NCI-H2196 (cell line): ENCODE data around the gene RGS17.
A peak's percentile ranks its signal among the peaks of the same experiment; 100 is the strongest.
"Not testable (repeated sequence)": the region's sequence is repeated elsewhere in the genome, so short reads cannot be mapped to it uniquely, and the experiment has no call there.

Experiments
- DNase-seq: peaks from one replicate; lab custom pipeline; 2025; ENCODE audit not compliant: unreplicated experiment; lab: John Stamatoyannopoulos, UW

Gene RGS17

DNA sequence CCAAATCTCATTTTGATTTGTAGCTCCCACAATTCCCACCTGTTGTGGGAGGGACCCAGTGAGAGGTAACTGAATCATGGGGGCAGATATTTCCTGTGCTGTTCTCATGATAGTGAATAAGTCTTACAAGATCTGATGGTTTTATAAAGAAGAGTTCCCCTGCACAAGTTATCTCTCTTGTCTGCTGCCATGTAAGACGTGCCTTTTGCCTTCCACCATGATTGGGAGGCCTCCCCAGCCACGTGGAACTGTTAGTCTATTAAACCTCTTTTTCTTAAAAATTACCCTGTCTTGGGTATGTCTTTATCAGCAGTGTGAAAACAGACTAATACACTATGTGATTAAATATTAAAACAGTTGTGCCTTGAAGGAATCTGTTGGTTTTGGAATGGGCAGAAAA, 131.5 kb downstream of the RGS17 start:
- not testable (repeated sequence) for DNase-seq

DNA sequence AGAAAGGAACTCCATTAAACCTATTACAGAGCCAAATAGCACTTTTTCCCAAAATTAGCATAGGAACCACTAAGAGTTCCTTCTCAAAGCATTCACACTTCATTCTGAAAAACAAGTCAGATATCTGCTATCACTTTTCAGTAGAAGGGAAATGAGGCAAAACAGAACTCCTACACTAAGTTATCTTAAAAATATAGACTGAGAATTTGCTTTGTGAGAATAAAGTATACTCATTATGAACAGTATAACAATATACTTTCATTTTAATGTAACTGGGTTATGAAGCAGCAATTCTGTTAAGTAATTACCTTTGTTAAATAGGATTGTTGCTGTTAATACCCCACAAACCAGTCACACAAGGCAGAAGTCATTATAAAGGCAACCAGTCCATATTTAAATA, 137.2 kb downstream of the RGS17 start:
- DNase-seq, result no peak

DNA sequence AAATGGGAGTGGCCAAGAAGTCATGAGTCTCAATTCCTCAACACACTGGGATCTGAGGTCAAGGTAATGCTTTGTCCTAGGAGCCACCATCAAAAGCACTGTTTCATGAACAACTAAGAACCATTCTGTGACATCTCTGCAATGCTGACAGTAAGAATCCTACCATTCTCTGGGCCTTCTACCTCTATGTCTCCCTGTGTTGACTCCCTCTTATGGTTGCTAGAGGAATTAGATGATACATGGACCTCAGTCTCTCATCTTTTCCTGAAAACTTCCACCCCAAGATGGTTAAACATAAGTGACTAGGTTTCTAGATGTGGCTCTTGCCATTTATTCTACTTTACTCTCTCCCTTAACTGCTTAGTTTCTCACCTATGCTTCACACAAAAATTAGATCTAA, 137.7 kb downstream of the RGS17 start:
- DNase-seq, result no peak

DNA sequence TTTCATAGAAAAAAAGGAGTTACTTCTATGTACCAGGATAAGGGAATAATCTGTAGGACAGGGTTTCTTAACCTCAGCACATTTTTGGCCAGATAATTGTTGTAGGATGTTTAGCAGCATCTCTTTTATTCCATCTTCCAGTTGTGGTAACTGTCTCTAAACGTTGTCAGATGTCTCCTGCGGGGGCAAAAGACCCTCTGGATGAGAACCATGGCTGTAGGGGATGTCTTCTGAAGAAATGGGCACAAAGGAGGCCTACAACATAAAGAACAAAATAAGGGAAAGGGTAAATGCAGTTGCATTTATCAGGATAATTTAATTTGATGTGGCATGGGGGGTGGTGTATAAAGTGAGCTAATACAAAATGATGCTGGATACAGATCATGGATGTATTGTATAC, 144.1 kb downstream of the RGS17 start:
- no peak for DNase-seq

DNA sequence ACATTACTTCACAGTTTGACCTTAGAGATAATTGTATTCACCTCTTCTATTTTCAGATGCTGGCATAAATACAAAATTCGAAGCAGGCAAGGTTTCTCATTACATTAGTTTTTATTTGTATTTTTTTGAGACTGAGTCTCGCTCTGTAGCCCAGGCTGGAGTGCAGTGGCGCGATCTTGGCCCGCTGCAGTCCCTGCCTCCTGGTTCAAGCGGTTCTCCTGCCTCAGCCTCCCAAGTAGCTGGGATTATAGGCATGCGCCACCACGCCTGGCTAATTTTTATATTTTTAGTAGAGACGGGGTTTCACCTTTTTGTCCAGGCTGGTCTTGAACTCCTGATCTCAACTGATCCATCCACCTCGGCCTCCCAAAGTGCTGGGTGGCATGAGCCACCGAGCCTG, 145.8 kb downstream of the RGS17 start:
- DNase-seq, result not testable (repeated sequence)

DNA sequence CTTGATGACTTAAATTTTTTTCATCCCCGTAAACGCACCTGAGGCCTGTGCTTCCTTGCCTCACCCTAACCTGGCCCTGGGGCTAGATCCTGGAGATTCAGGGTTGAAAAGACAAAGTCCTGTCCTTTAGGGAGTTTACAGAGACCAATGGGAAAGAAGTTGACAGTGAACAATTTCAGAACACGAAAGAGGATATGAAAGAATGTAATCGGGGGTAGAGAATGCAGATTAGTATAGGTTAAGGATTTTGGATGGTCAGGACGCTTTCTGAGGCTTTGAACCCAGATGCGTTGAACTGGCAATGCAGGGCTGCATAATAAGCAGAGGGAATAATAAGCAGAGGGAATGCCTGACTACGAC, 146.6 kb downstream of the RGS17 start:
- DNase-seq, result no peak

DNA sequence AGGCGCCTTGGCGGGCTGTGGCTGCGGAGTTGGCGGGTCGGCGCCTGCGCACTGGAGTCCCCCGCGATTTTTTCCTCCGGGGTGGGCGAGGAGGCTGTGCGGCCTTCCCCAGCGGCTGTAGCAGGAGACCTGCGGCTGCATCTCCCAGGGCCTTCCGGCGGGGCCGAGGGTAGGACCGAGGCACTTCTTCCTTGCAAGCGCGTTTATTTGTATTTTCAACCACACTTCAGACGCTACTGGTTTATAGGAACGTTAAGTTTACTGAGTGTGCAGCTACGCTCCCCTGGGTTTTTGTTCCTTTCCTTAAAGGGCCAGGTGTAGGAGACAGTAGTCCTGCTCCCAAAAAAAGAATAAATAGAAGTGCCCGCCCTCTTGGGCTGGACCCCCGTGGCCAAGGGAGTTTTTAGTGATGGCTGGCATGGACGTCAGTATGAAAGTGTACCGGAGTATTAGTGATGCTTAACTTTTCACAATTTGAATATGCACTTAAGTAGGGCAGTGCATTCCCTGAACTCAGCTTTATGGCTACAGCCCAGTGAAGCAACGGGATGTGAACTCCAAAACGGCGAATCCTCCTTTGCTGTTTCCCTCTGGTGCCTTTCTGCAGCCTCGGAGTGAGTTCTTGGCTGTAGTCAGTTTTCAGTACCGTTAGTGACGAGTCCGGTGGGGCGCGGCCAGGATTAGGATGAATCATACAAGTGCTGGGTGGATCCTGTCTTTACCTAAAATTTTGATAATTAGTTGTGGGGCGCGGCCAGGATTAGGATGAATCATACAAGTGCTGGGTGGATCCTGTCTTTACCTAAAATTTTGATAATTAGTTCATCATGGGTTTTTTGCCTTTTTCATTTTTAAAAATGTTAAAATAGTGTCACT, 147.2 kb downstream of the RGS17 start:
- peak; percentile 97 for DNase-seq

DNA sequence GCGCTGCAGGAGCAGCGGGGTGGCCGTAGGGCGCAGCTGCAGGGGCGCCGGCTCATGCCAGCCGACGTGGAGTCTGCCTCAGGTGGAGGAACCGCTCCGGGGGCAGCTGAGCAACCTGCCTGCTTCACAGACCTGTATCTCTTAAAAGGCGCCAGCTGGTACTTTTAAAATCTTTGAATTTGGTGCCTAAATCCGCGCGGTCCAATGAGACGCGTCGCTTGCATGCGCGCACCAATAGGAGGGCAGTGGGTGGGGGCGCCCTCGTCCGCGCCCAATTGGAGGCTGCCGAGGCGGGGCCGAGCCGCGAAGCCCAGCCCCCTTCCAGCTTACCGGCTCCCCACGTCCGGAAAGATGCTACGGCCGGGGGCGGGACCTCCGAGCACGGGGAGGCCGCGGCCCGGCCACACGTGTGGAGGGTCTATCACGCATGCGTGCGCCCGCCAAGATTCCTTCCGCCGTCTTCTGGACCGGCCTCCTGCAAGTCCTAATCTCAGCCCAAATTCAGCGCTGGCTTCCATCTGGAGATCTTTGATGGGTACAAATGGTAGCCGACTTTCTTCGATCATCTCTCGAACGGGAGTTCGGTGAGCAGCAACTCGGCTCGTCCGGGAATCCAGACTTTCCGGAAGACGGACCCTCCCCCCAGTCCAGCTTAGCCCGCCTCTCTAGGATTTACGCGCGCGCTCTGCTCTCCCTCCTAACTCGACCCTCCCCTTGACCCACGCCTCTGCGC, 148.0 kb downstream of the RGS17 start, which contains the start of gene FBXO5:
TSS of gene FBXO5 (minus strand) at position 138 of the 733 bp plus-strand sequence. CDS start at position 56, 82 bp downstream.
- peak; percentile 97 for DNase-seq

DNA sequence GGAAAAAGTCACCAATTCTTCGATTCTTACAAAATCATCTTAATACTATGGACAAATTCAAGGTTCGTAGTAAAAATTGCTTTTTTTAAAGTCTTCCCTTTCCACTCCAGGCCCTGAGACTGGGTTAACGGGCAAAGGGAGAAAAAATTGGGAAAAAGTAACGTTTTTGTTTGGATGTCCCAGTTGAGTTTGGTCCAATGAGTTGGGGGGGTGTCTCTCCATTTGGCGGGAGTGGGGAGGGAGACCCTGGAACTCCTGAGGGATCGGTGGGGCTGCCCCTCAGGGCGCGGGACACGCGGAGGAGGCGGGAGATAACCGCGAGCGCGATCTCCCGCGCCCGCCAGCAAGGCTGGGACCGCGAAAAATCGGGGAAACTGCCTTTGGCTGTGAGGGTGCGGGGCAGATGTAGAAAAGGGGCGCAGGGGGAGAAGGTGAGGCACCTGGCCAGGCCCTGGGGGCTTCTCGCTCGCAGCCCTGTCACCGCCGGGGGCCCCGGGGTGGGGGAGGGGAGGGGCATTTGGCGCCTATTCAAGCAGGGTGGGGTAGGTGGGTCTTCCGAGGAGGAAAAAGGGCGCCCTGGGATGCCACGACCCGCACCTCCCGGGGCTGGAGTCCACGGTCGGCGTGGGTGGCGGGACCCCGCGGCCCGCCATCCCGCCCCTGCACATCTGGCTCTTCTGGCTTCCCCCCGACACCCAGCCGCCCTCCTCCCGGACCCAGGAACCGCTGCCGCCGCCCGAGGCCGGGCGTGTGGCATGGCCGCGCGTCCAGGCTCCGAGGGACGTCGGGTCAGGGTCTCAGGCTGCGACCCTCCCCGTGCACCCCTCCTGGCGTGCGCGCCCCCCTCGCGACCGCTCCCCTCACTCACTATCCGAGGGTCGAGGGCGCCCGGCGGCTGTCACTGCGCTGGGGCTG, 148.8 kb downstream of the RGS17 start:
- DNase-seq, result no peak

DNA sequence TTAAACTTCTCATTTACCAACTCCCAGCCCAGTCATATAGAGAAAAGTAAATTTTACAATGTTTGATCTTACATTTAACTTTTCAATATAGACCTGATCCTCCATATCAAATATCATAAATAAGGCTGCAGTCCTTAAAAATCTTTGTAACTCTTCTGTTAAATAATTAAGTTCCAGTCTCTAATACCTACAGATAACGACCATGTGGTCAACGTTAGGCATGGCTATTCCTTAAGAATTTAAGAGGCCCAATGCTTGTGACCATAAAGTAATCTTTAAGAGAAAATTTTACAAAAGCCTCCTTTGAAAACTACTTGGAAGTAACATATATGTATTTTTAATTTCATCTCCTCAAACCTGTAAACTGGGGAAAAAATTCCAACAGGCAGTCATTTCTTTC, 149.9 kb downstream of the RGS17 start:
- DNase-seq, result no peak

DNA sequence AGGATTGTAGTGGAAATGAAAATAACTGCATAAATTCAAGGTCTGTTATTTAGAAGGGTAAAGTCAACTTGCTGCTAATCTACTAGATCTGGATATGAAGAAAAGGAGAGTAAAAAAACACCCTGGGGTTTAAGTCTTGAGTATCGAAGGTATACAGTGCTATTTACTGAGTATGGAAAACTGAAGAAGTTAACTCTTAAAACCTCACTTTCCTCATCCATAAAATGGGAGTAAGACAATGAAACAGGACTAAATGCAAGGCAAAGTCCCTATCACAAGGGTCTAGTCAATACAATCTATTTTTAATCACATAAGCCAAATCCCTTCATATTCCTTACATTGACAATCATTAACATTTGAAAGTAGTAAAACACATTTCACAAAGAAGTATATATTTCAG, 150.4 kb downstream of the RGS17 start:
- no peak for DNase-seq

DNA sequence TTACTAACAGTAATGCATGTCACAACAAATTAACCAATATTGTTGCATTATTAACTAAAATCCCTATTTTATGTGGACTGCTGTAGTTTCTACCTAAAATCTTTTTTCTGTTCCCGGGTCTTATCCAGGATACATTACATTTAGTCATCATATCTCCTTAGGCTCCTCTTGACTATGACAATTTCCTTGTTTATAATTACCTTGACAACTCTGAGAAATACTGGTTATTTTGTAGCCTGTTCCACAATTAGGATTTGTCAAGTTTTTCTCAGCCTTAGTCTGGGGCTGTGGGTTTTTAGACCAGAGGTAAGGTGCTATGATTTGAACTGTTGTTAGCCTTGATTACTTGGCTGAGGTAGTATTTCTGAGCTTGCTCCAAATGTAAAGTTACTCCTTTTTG, 152.0 kb downstream of the RGS17 start:
- no peak for DNase-seq

DNA sequence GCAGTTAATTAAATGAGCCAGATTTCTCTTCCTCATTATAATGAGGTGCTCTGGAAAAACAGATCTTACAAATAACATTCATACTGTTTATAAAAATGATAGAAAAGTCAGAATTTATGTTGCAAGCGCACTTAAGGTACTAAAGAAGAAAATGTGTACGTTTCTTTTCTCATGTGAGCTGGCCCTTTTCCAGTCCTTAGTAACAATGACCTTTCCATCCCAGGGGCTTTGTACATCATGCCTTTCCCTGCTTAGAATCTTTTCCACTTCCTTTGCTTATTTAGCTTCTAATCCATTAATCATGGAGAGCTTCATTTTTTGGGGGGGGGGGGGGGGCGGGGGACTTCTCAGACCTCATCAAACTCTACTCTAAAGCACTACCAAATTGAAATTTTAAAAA, 153.0 kb downstream of the RGS17 start:
- no peak for DNase-seq

DNA sequence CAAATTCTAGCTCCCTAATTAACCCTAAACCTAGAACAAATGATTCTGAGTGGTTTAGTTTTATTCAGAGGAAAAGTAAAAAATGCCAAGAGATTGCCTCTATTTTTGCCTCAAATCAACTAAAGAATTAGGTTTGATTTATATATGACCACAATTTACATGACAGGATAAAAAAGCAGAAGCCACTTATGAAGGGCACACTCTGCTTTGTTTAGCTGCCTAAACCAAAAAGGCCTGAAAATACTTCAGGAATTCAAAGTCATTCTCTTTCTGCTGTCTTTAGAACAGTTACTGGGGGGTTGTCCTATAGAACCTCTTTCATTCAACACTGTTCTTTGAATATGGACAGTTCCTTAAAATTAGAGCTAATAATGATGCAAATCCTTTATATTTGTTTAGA, 153.5 kb downstream of the RGS17 start:
- no peak for DNase-seq

DNA sequence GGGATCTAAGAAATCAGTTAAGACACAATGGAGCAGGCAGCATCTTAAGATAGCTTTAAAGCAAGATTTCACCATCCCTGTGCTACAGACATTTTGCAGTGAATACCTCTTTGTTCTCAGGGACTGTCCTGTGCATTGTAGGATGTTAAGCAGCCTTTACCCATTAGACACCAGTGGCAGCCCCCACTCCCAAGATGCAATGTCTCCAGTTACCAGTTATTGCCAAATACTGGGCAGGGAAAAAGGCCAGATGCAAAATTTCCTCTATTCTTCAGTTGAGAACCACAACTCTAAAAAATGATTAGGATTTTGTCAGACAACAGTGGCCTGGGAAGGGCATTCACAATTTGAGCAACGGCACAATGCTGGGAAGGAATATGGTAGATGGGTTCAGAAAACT, 154.3 kb downstream of the RGS17 start:
- no peak for DNase-seq

DNA sequence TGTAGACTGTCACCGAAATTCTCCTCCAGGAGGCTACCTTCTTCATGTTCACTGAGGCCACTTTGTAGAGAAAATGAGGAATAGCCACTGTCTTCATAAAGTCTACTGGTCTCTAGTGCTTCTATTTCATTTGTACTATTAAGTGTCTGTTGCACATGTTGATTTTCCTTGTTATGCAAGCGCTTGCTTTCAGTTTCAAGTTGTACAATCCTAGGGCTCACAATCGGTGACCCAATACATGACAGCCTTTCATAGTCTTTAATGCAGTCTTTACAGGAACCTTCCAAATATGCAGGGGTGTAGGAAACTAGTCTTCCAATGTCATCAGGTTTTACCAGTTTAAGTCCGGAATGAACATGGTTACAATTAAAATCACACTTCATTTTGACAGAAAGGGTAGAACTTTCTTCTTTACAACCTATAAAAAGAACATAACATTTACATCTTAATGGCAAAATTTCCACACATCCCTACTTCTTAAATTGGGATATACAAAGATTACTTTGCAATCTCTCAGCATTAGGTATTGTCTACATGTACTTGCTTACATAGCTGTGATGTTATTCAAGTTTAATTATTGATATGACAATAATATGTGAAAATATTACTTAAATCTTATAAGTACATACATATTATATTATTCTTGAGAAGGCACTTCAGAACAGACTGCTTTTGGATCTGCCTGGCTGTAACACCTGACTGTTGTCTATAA, 155.7 kb downstream of the RGS17 start:
- DNase-seq, result no peak

DNA sequence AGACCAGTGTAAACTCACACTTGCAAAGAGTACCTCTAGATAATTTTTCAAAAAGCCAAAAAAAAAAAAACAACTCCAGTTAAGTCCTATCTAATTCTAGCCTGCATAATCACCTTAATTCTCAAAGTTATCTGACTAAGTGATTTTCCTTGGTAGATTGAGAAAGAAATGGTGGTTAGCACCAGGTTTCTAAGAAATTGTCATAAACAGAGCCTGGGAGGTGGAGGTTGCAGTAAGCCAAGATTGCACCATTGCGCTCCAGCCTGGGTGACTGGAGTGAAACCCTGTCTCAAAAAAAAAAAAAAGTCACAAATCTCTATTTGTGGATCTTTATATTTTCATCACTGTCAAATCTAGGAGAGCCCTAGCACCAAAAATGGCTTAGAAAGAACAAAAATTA, 157.2 kb downstream of the RGS17 start:
- DNase-seq, result no peak

DNA sequence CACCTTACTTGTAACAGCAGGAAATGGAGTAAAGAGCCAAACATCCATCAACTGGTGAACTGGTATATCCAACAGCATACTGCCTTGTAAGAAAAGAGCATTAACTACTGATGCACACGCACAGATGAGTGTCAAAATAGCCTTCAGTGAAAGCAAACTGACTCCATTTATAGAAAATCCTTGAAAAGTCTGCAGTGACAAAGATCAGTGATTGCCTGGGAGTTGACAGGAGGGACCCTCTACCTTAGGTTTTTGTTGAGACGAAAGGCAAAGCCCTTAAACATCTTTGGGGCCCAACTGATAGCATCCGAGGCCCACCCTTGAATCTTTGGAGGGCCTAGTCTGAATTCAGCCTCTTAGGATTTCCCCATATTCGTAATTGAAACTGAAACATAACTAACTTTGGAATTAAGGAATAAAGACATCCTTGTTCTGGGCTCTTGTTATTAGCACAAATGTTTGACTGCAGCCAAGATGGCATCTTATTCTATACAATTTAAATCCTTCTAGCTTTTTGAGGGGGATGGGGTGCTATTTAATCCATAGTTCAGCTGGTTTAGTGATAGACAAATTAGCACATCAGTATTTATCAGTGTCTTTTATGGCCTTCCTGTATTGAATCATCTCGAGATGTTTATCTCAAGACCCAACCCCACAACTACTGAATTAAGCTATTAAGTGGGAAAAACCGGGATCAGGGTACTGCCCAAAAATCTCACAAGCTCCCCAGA, 161.2 kb downstream of the RGS17 start:
- DNase-seq, result no peak

DNA sequence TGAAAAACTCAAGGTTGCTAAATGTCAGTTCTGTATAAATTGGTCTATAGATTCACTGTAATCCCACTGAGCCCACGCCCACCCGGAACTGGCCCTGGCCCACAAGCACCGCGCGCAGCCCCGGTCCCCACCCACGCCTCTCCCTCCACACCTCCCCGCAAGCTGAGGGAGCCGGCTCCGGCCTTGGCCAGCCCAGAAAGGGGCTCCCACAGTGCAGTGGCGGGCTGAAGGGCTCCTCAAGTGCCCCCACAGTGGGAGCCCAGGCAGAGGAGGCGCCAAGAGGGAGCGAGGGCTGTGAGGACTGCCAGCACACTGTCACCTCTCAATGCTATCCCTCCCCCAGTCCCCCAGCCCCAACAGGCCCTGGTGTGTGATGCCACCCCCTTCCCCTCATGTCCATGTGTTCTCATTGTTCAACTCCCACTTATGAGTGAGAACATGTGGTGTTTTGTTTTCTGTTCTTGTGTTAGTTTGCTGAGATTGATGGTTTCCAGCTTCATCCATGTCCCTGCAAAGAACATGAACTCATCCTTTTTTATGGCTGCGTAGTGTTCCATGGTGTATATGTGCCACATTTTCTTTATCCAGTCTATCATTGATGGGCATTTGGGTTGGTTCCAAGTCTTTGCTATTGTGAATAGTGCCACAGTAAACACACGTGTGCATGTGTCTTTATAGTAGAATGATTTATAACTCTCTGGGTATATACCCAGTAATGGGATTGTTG, 164.8 kb downstream of the RGS17 start:
- not testable (repeated sequence) for DNase-seq
